Measurements from ENCODE around the gene ACADSB.

ACADSB gene

GRCh38 chr10:123062726-123063125, 53.9 kb downstream of the ACADSB start:
- in situ Hi-C loops (cut with HindIII; ENCODE audit: low sequenced_read_pairs): no loop called here
- no peak for DNase-seq (ENCODE audit: low read depth, low spot score)
- H3K4me3 ChIP-seq (ENCODE audit: low read depth, low read length): no peak overlapping the region
- TF ChIP-seq CTCF (IDR thresholded peaks at IDR 0.05; ENCODE audit: low read depth, low read length): no peak

GRCh38 chr10:123068087-123068853, 59.5 kb downstream of the ACADSB start:
- TF ChIP-seq CTCF (IDR thresholded peaks at IDR 0.05; ENCODE audit: low read depth, low read length): no peak
- no peak for DNase-seq (ENCODE audit: low read depth, low spot score)
- no peak overlapping the region for H3K4me3 ChIP-seq (ENCODE audit: low read depth, low read length)
- in situ Hi-C loops (cut with HindIII; ENCODE audit: low sequenced_read_pairs): no loop called here

GRCh38 chr10:123069246-123069986, 60.6 kb downstream of the ACADSB start:
- in situ Hi-C loops (cut with HindIII; ENCODE audit: low sequenced_read_pairs): no loop called here

GRCh38 chr10:123073187-123073586, 64.4 kb downstream of the ACADSB start:
- no peak overlapping the region for H3K4me3 ChIP-seq (ENCODE audit: low read depth, low read length)
- DNase-seq (ENCODE audit: low read depth, low spot score): no peak
- TF ChIP-seq CTCF (IDR thresholded peaks at IDR 0.05; ENCODE audit: low read depth, low read length): no peak
- in situ Hi-C loops (cut with HindIII; ENCODE audit: low sequenced_read_pairs): no loop called here

More at GRCh38 chr10:123069246-123069986, 60.6 kb downstream of the ACADSB start:
- DNase-seq (ENCODE audit: low read depth, low spot score): no peak
- TF ChIP-seq CTCF (IDR thresholded peaks at IDR 0.05; ENCODE audit: low read depth, low read length): no peak
- no peak overlapping the region for H3K4me3 ChIP-seq (ENCODE audit: low read depth, low read length)

GRCh38 chr10:123074215-123074614, 65.4 kb downstream of the ACADSB start:
- no peak overlapping the region for H3K4me3 ChIP-seq (ENCODE audit: low read depth, low read length)
- DNase-seq (ENCODE audit: low read depth, low spot score): no peak
- in situ Hi-C loops (cut with HindIII; ENCODE audit: low sequenced_read_pairs): no loop called here
- no peak for TF ChIP-seq CTCF (IDR thresholded peaks at IDR 0.05; ENCODE audit: low read depth, low read length)

GRCh38 chr10:123081896-123082295, 73.1 kb downstream of the ACADSB start:
- no peak for DNase-seq (ENCODE audit: low read depth, low spot score)
- no peak overlapping the region for H3K4me3 ChIP-seq (ENCODE audit: low read depth, low read length)
- no peak for TF ChIP-seq CTCF (IDR thresholded peaks at IDR 0.05; ENCODE audit: low read depth, low read length)
- in situ Hi-C loops (cut with HindIII; ENCODE audit: low sequenced_read_pairs): no loop called here

Measured in astrocyte of the spinal cord (primary cell).